Myocyte (in vitro differentiated cells): Measurements from ENCODE around the gene CHMP3. TPM values are rescaled to one million over a fixed set of nuclear protein-coding genes. Genes with fewer than 3 reads are reported as not detected.
"Not testable (repeated sequence)": the region's sequence is repeated elsewhere in the genome, so short reads cannot be mapped to it uniquely, and the experiment has no call there.

Experiments
- DNase-seq: peaks from one replicate; pipeline ENCODE4 v3.0.0-alpha.2; 2012; ENCODE audit warnings: low read depth
- total RNA-seq: library from RNA; depleted of rRNA; stranded (reverse); fragments of >200 nt; gene quantifications from 2 replicates; pipeline ENCODE4 v1.2.3, GENCODE V29; 2014

CHMP3 gene
- total RNA-seq, 1 donor from 2014 or later: 106 TPM

DNA sequence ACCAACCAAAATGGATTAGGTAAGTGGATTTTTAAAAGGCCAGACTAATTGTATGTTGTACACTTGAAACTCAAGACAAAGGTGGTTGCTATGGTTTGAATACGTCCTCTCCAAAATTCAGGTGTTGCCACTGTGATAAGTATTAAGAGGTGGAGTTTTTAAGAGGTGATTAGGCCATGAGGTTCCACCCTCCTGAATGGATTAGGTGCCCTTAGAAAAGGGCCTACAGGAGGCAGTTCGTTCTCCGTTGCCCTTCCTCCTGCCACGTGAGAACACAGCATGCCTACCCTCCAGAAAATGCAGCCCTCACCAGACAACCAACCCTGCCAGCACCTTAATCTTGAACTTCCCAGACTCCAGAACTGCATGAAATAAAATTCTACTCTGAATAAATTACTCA lies 51.2 kb downstream of the CHMP3 start:
- no peak for DNase-seq

GRCh38 chr2:86510436-86510933 lies 52.8 kb downstream of the CHMP3 start:
- no peak for DNase-seq

DNA sequence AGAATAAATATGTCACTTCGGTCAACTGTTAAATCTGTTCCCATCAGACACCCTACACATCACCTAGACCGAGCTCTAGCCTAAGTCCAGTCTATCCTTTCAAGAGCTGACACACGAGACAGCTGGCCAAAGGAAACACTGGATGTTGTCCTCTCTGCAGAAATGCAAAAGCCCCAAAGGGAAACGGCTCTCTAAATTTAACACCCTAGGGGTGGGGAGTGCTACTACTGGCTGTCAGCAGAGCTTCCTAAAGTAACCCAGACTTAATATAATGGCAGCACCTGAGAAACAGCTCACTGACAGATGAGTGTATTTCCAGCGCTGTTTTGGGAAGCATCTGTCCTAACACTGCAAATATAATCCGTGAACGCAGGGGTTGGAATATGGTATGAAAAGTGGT lies 55.6 kb downstream of the CHMP3 start:
- DNase-seq: peak; percentile 52

GRCh38 chr2:86500325-86501083 lies 62.7 kb downstream of the CHMP3 start:
- no peak for DNase-seq

- DNase-seq: no peak
Observed at GRCh38 chr2:86499326-86499725, 63.9 kb downstream of the CHMP3 start.

- DNase-seq: no peak
Observed at GRCh38 chr2:86498468-86499260, 64.6 kb downstream of the CHMP3 start.

GRCh38 chr2:86496391-86496790 lies 66.9 kb downstream of the CHMP3 start:
- not testable (repeated sequence) for DNase-seq

GRCh38 chr2:86492048-86492453 lies 71.2 kb downstream of the CHMP3 start:
- DNase-seq: peak; percentile 80

DNA sequence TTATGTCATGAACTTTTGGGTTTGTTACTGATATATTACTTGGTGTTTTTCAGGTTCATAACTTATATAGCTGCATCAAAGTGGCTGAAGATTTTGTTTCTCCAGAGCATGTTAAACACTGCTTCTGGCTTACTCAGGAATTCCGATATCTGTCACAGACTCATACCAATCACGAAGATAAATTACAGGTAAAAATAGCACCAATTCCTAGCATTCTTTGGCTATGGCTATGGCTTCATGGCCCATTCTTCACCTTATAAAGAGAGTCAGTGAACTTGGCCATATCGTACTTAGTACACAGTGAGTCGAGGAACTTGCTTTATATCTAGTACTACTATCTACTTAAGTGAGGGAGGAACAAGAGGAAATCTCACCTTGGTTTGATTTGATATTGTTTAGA lies 72.2 kb downstream of the CHMP3 start:
- DNase-seq: no peak

GRCh38 chr2:86490245-86490644 lies 73.0 kb downstream of the CHMP3 start:
- no peak for DNase-seq

DNA sequence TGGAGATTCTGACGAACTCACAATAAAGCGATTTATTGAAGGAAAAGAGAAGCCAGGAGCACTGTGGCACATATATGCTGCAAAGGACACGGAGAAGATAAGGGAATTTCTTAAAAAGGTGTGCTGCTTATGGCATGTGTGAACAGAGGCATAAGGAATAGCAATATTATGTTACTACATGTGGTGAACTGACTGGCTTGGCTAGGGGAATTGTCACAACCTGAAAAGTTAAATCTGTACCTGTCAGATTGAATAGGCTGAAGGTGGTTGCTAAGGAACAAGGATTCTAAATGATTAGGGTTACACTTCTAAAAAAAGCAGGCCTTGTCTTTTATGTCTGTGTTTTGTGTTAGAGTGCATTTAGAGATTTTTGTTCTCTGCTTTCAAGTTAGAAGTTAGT lies 73.7 kb downstream of the CHMP3 start:
- no peak for DNase-seq

- no peak for DNase-seq
Observed at GRCh38 chr2:86488561-86489250, 74.5 kb downstream of the CHMP3 start.

DNA sequence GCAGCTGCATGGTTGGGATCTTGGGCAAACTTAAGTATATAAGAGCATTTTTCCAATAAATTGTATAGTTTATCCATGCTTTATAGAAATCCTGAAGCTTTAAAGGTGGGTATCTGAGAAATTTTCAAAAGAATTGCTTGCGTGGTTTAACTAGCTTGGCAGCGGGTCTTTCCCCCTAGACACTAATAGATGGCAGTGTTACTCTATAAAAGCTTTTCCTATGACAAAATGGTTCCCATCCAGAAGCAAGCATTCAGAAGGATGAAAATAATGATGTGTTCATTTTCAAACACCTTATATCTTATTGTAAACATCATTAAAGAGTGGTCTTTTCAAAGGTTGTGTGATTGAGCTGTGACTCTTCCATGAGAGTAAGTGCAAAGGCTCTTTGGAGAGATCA lies 76.2 kb downstream of the CHMP3 start:
- no peak for DNase-seq

- no peak for DNase-seq
Observed at GRCh38 chr2:86485802-86486201, 77.4 kb downstream of the CHMP3 start.

DNA sequence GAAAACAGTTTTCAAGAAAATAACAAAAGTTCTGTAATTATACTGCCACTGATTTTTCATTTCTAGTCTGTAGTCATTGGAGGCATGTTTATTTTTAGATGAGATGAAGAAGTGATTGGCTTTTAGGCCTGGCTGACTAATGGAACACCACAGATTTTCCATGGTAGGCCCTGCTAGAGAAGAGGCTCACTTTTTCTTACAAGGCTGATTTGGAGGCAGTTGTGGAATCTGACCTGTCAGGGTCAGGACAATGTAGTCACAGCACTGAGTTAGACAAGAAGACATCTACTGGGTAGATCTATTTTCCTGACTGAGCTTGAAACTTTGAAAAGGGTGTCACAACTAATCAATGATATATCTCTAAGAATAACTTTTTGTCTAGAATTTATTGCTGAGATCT lies 78.1 kb downstream of the CHMP3 start:
- DNase-seq: no peak

DNA sequence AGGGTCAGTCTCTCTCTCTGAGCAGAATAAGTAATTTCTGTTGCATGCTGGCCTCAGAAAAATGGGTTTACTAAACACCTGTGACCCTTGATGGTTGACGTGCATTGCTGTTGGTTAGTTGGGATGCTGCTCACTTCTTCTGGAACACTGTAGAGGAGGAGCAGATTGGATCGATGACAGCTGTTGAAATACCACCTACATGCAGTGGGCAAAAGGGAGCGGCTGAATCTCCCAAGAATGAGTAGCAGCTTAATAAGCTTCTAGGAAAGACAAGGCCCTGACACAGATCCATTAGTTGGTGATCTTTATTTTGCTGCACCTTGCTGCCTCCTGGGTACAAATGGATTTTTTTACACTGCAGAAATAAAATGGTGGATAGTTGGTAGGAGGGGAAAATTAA lies 78.9 kb downstream of the CHMP3 start:
- peak; percentile 72 for DNase-seq

GRCh38 chr2:86482034-86482433 lies 81.2 kb downstream of the CHMP3 start:
- no peak for DNase-seq

DNA sequence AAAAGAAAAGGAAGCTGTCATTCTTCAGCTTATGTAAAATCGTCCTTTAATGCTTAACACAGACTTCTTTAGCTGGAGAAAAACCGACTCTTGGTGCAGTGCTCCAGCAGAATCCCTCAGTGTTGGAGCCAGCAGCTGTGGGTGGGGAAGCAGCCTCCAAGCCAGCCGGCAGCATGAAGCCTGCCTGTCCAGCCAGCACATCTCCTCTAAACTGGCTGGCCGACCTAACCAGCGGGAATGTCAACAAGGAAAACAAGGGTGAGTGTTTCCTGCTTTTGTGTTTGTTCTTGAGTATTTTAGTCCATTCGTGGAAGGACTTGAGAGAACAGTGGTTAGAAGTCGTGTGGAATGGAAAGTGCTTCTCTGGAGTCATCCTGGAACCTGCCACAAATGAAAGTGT lies 83.1 kb downstream of the CHMP3 start:
- peak; percentile 30 for DNase-seq

GRCh38 chr2:86477349-86477748 lies 85.9 kb downstream of the CHMP3 start:
- DNase-seq: no peak

DNA sequence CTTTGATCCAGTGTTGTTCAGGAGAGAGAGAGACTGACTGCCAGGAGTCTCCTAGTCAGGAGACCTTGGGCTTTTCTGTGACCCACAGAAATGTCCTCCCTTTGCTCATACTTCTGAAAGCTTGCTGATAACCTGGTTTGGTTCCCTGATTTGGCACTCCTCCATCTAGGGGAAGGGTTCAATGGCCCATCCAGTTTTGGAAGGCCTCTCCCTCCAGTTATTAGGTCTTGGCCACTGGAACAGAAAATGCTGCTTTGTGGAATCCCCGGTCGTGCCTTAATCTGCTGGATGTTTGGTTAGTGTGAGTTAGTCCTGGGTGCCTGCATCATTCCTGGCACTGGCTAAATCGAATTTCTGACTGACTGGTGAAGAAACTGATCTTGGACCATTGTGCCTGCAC lies 86.3 kb downstream of the CHMP3 start:
- DNase-seq: no peak

DNA sequence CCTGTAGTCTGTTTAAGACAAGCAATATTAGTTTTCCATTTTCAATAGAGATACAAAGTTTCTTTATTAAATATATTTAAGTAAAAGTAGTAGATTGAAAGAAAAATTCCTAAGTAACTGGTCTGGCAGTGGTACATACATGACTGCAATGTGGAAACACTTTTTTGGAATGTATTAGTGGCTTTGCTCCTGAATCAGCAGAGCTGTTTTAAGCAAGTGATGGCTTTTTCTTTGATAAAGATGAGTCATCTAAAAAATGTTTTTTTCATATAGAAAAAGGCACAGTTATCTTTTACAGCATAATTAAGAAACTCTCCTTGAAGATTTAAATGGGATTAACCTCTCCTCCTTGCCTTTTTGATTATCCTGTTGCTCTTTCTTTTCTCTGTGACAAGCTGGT lies 87.2 kb downstream of the CHMP3 start:
- DNase-seq: no peak

- DNase-seq: no peak
Observed at GRCh38 chr2:86471637-86472036, 91.6 kb downstream of the CHMP3 start.
